ENCODE data around the gene PEF1.

Gene PEF1

GRCh38 chr1:31653717-31654473 is 9.2 kb upstream of the PEF1 start:
- no peak for DNase-seq (ENCODE audit: low spot score)

GRCh38 chr1:31652891-31653499 is 8.3 kb upstream of the PEF1 start:
- DNase-seq (ENCODE audit: low spot score) = no peak

GRCh38 chr1:31651766-31652165 is 7.1 kb upstream of the PEF1 start:
- no peak for DNase-seq (ENCODE audit: low spot score)

- DNase-seq (ENCODE audit: low spot score) = no peak
Observed at GRCh38 chr1:31651089-31651420, 6.4 kb upstream of the PEF1 start.

- no peak for DNase-seq (ENCODE audit: low spot score)
Observed at GRCh38 chr1:31650161-31651088, 5.7 kb upstream of the PEF1 start.

- no peak for DNase-seq (ENCODE audit: low spot score)
Observed at GRCh38 chr1:31648641-31649357, 4.1 kb upstream of the PEF1 start.

- no peak for DNase-seq (ENCODE audit: low spot score)
Observed at GRCh38 chr1:31648190-31648589, 3.5 kb upstream of the PEF1 start.

GRCh38 chr1:31647106-31647505 is 2.4 kb upstream of the PEF1 start:
- peak; percentile 70 for DNase-seq (ENCODE audit: low spot score)

- no peak for DNase-seq (ENCODE audit: low spot score)
Observed at GRCh38 chr1:31646259-31646960, 1.7 kb upstream of the PEF1 start.

- DNase-seq (ENCODE audit: low spot score) = no peak
Observed at GRCh38 chr1:31645274-31645568, 545 bp upstream of the PEF1 start.

- DNase-seq (ENCODE audit: low spot score) = no peak
Observed at GRCh38 chr1:31643976-31644559, 608 bp downstream of the PEF1 start.

- DNase-seq (ENCODE audit: low spot score) = no peak
Observed at GRCh38 chr1:31642897-31643296, 1.8 kb downstream of the PEF1 start.

- no peak for DNase-seq (ENCODE audit: low spot score)
Observed at GRCh38 chr1:31642366-31642765, 2.3 kb downstream of the PEF1 start.

GRCh38 chr1:31640964-31641363 is 3.7 kb downstream of the PEF1 start:
- no peak for DNase-seq (ENCODE audit: low spot score)

- DNase-seq (ENCODE audit: low spot score) = no peak
Observed at GRCh38 chr1:31640179-31640578, 4.5 kb downstream of the PEF1 start.

- DNase-seq (ENCODE audit: low spot score) = peak; percentile 58
Observed at GRCh38 chr1:31639543-31639942, 5.1 kb downstream of the PEF1 start.

GRCh38 chr1:31637915-31638673 is 6.6 kb downstream of the PEF1 start:
- DNase-seq (ENCODE audit: low spot score) = no peak

- DNase-seq (ENCODE audit: low spot score) = no peak
Observed at GRCh38 chr1:31633117-31633516, 11.6 kb downstream of the PEF1 start.

GRCh38 chr1:31632649-31633048 is 12.0 kb downstream of the PEF1 start:
- DNase-seq (ENCODE audit: low spot score) = no peak

- DNase-seq (ENCODE audit: low spot score) = no peak
Observed at GRCh38 chr1:31628931-31629556, 15.6 kb downstream of the PEF1 start.

Measured in AG08396 (cell line).